ENCODE measurements around the gene ZNF280D.
"Not testable (repeated sequence)": the region's sequence is repeated elsewhere in the genome, so short reads cannot be mapped to it uniquely, and the experiment has no call there.

Gene ZNF280D

GRCh38 chr15:56715220-56715619, 18.1 kb downstream of the ZNF280D start:
- DNase-seq, result no peak

GRCh38 chr15:56709502-56709901, 23.8 kb downstream of the ZNF280D start:
- not testable (repeated sequence) for DNase-seq

GRCh38 chr15:56699743-56700142, 33.6 kb downstream of the ZNF280D start:
- no peak for DNase-seq

- no peak for DNase-seq
These were observed 35.0 kb downstream of the ZNF280D start for GRCh38 chr15:56698270-56698669.

- no peak for DNase-seq
These were observed 39.5 kb downstream of the ZNF280D start for GRCh38 chr15:56693761-56694160.

GRCh38 chr15:56690733-56691132, 42.6 kb downstream of the ZNF280D start:
- DNase-seq, result no peak

- no peak for DNase-seq
These were observed 49.4 kb downstream of the ZNF280D start for GRCh38 chr15:56683908-56684307.

GRCh38 chr15:56681113-56681512, 52.2 kb downstream of the ZNF280D start:
- DNase-seq, result no peak

- no peak for DNase-seq
These were observed 54.1 kb downstream of the ZNF280D start for GRCh38 chr15:56679225-56679624.

- no peak for DNase-seq
These were observed 54.7 kb downstream of the ZNF280D start for GRCh38 chr15:56678571-56678970.

- DNase-seq, result no peak
These were observed 56.0 kb downstream of the ZNF280D start for GRCh38 chr15:56677271-56677670.

GRCh38 chr15:56675930-56676329, 57.4 kb downstream of the ZNF280D start:
- no peak for DNase-seq

GRCh38 chr15:56674857-56675256, 58.5 kb downstream of the ZNF280D start:
- DNase-seq, result no peak

GRCh38 chr15:56672721-56673120, 60.6 kb downstream of the ZNF280D start:
- no peak for DNase-seq

GRCh38 chr15:56667517-56667916, 65.8 kb downstream of the ZNF280D start:
- no peak for DNase-seq

GRCh38 chr15:56660943-56661342, 72.4 kb downstream of the ZNF280D start:
- DNase-seq, result no peak

- DNase-seq, result no peak
These were observed 74.1 kb downstream of the ZNF280D start for GRCh38 chr15:56659197-56659596.

- DNase-seq, result no peak
These were observed 78.7 kb downstream of the ZNF280D start for GRCh38 chr15:56654624-56655023.

- no peak for DNase-seq
These were observed 79.1 kb downstream of the ZNF280D start for GRCh38 chr15:56654216-56654615.

- no peak for DNase-seq
These were observed 79.5 kb downstream of the ZNF280D start for GRCh38 chr15:56653787-56654186.

GRCh38 chr15:56653107-56653506, 80.2 kb downstream of the ZNF280D start:
- DNase-seq, result no peak

- no peak for DNase-seq
These were observed 85.0 kb downstream of the ZNF280D start for GRCh38 chr15:56648311-56648710.

GRCh38 chr15:56640549-56640948, 92.8 kb downstream of the ZNF280D start:
- no peak for DNase-seq

GRCh38 chr15:56640127-56640526, 93.2 kb downstream of the ZNF280D start:
- DNase-seq, result no peak

GRCh38 chr15:56639631-56640030, 93.7 kb downstream of the ZNF280D start:
- no peak for DNase-seq

GRCh38 chr15:56631765-56632164, 101.5 kb downstream of the ZNF280D start:
- DNase-seq, result no peak

Measured in KG1 (cell line).